GM12872 (cell line): ENCODE results near the gene ECSIT.

Experiments
- CTCF ChIP-seq: IDR thresholded peaks from 3 replicates; pipeline ENCODE4 v1.5.1; 2011; ENCODE audit warnings: low read depth, mild to moderate bottlenecking, low read length, moderate library complexity; ENCODE audit not compliant: insufficient read depth

The ECSIT gene

GRCh38 chr19:11486661-11487503 lies 42.1 kb downstream of the ECSIT start:
- TF ChIP-seq CTCF, result no peak

- no peak for TF ChIP-seq CTCF
Observed at GRCh38 chr19:11485245-11485837, 43.6 kb downstream of the ECSIT start.

- TF ChIP-seq CTCF, result no peak
Observed at GRCh38 chr19:11483366-11484111, 45.4 kb downstream of the ECSIT start.

- peak; percentile 92 for TF ChIP-seq CTCF
Observed at GRCh38 chr19:11482384-11483050, 46.4 kb downstream of the ECSIT start.

- TF ChIP-seq CTCF, result no peak
Observed at GRCh38 chr19:11481534-11482383, 47.2 kb downstream of the ECSIT start.

GRCh38 chr19:11480715-11481533 lies 48.0 kb downstream of the ECSIT start, which contains the start of gene ELAVL3:
ELAVL3 (minus strand) TSS chr19:11481046; CDS start chr19:11480608, 438 bp downstream.
- TF ChIP-seq CTCF, result no peak
